Ishikawa (cell line): ENCODE data around the gene CCDC71.

Experiments used
- CEBPB ChIP-seq: IDR thresholded peaks from 2 replicates; pipeline ENCODE4 v1.6.1; 2012
- EP300 ChIP-seq: IDR thresholded peaks from 2 replicates; pipeline ENCODE4 v1.6.1; 2012; ENCODE audit warnings: borderline replicate concordance
- MAX ChIP-seq: IDR thresholded peaks from 2 replicates; pipeline ENCODE4 v1.6.1; 2012
- RAD21 ChIP-seq: IDR thresholded peaks from 2 replicates; pipeline ENCODE4 v1.6.1; 2012; ENCODE audit warnings: low read depth
- REST ChIP-seq: IDR thresholded peaks from 2 replicates; pipeline ENCODE4 v1.6.1; 2012; ENCODE audit warnings: low read depth, mild to moderate bottlenecking
- TCF12 ChIP-seq: IDR thresholded peaks from 2 replicates; pipeline ENCODE4 v1.6.1; 2012; ENCODE audit warnings: low read depth
- USF1 ChIP-seq: IDR thresholded peaks from 2 replicates; pipeline ENCODE4 v1.6.1; 2012
- YY1 ChIP-seq: IDR thresholded peaks from 2 replicates; pipeline ENCODE4 v1.6.1; 2012; ENCODE audit warnings: low read depth

GRCh38 chr3:49173792-49174170 lies 7.7 kb upstream of the CCDC71 start:
- no peak for TF ChIP-seq USF1
- TF ChIP-seq TCF12 = no peak
- no peak for TF ChIP-seq YY1
- no peak for TF ChIP-seq MAX
- no peak for TF ChIP-seq EP300
- TF ChIP-seq RAD21 = no peak
- no peak for TF ChIP-seq CEBPB
- TF ChIP-seq REST = no peak
